GM23248 (cell line): ENCODE measurements around the gene SEMA3B. TPM values are rescaled to one million over a fixed set of nuclear protein-coding genes. Genes with fewer than 3 reads are reported as not detected.

Experiments used
- DNase-seq: peaks from one replicate; pipeline ENCODE4 v3.0.0-alpha.2; 2015
- H2AFZ ChIP-seq: fragments of 200-600 bp; sonication (generic); 2 replicates; pipeline ENCODE4 v1.6.1; 2016; ENCODE audit warnings: antibody characterized with exemption
- H3F3A ChIP-seq: fragments of 200-600 bp; sonication (generic); 2 replicates; pipeline ENCODE4 v1.6.1; 2016; ENCODE audit warnings: mild to moderate bottlenecking, antibody characterized with exemption, mixed run types; ENCODE audit not compliant: insufficient read depth
- H3K27ac ChIP-seq: fragments of 200-600 bp; sonication (generic); 2 replicates; pipeline ENCODE4 v1.5.1; 2016; ENCODE audit warnings: mild to moderate bottlenecking
- H3K27me3 ChIP-seq: fragments of 200-600 bp; sonication (generic); replicated peaks from 2 replicates; pipeline ENCODE4 v1.6.1; 2016; ENCODE audit warnings: mild to moderate bottlenecking; ENCODE audit not compliant: insufficient read depth
- H3K36me3 ChIP-seq: fragments of 200-600 bp; sonication (generic); 2 replicates; pipeline ENCODE4 v1.6.1; 2016; ENCODE audit warnings: low read depth, mild to moderate bottlenecking
- H3K4me1 ChIP-seq: fragments of 200-600 bp; sonication (generic); 2 replicates; pipeline ENCODE4 v1.6.1; 2016; ENCODE audit warnings: mild to moderate bottlenecking; ENCODE audit not compliant: insufficient read depth
- H3K4me2 ChIP-seq: fragments of 200-600 bp; sonication (generic); one replicate; pipeline ENCODE4 v1.6.1; 2016; ENCODE audit warnings: mild to moderate bottlenecking; ENCODE audit not compliant: unreplicated experiment
- H3K4me3 ChIP-seq: fragments of 200-600 bp; sonication (generic); 2 replicates; pipeline ENCODE4 v1.5.1; 2016; ENCODE audit warnings: mild to moderate bottlenecking
- H3K79me2 ChIP-seq: fragments of 200-600 bp; sonication (generic); 2 replicates; pipeline ENCODE4 v1.6.1; 2016; ENCODE audit warnings: mild to moderate bottlenecking; ENCODE audit not compliant: insufficient read depth
- H3K9ac ChIP-seq: fragments of 200-600 bp; sonication (generic); 2 replicates; pipeline ENCODE4 v1.6.1; 2016; ENCODE audit warnings: mild to moderate bottlenecking
- H3K9me2 ChIP-seq: fragments of 200-600 bp; sonication (generic); 2 replicates; pipeline ENCODE4 v1.6.1; 2016; ENCODE audit warnings: mixed run types, mild to moderate bottlenecking, moderate library complexity; ENCODE audit not compliant: insufficient read depth
- H3K9me3 ChIP-seq: fragments of 200-600 bp; sonication (generic); one replicate; pipeline ENCODE4 v1.6.1; 2017; ENCODE audit warnings: low read depth
- H4K20me1 ChIP-seq: fragments of 200-600 bp; sonication (generic); 2 replicates; pipeline ENCODE4 v1.6.0; 2016; ENCODE audit not compliant: insufficient read depth
- EZH2 ChIP-seq: fragments of 200-600 bp; sonication (generic); IDR thresholded peaks from 2 replicates; pipeline ENCODE4 v1.6.1; 2018; ENCODE audit warnings: antibody characterized with exemption, mild to moderate bottlenecking; ENCODE audit not compliant: insufficient read depth, poor library complexity, severe bottlenecking
- EZH2phosphoT487 ChIP-seq: fragments of 200-600 bp; sonication (generic); IDR thresholded peaks from 2 replicates; pipeline ENCODE4 v1.6.1; 2018; ENCODE audit warnings: antibody characterized with exemption, moderate library complexity, mild to moderate bottlenecking, low read depth; ENCODE audit not compliant: insufficient read depth
- WGBS, 2 experiments: methylation state at CpG; one replicate each; pipeline ENCODE4 v1.1.6; 2015 to 2017; ENCODE audit warnings: low lambda C conversion rate in 2 of 2, low coverage in 1 of 2; ENCODE audit errors: missing lambda C conversion rate in 2 of 2; 5-methylcytosine and 5-hydroxymethylcytosine counted together
- in situ Hi-C: fragments of 300-500 bp; cut with MboI; formaldehyde crosslinking; loops from 2 replicates; pipeline ENCODE4 v1.15.0; 2020
- polyA plus RNA-seq: library from polyadenylated mRNA; unstranded; fragments of >200 nt; fragmentation: Nextera tagmentation; extraction: Ambion mirVana; gene quantifications from 2 replicates; pipeline ENCODE4 v1.2.1, GENCODE V29; 2016
- total RNA-seq: library from RNA; depleted of rRNA; stranded (reverse); fragments of >200 nt; shearing (Covaris generic); gene quantifications from 2 replicates; pipeline ENCODE4 v1.2.3, GENCODE V29; 2014

SEMA3B gene
- total and polyA plus RNA-seq, 2 experiments from 2014 or later, result 7.6 to 8.8 TPM

- no peaks in the 10 kb centered on the region for H3K9me3 ChIP-seq
- no peak overlapping the region for H2AFZ ChIP-seq
- no peak for DNase-seq
- H3K4me3 ChIP-seq, result no peak overlapping the region
- peak overlapping the region; percentile 49; the same call in 1 of the 2 replicates for H3K27ac ChIP-seq
- WGBS, 2 experiments, result 85% methylated on average over 9 of the region's 9 CpGs
- peaks cover 17% of the 10 kb centered on the region for H3K36me3 ChIP-seq
- no peaks in the 10 kb centered on the region for H3K27me3 ChIP-seq
- H3K4me2 ChIP-seq, result no peak overlapping the region
- 0 out of 2 replicates have a peak overlapping the region, but pooled peaks have one; percentile 26 for H3K9ac ChIP-seq
- no peaks in the 10 kb centered on the region for H4K20me1 ChIP-seq
- peaks cover 72% of the 10 kb centered on the region for H3K79me2 ChIP-seq
- H3K4me1 ChIP-seq, result peaks cover 14% of the 10 kb centered on the region
- in situ Hi-C loops, result no loop called here
- H3F3A ChIP-seq, result peaks cover 8% of the 10 kb centered on the region; the same call in 1 of the 2 replicates
- no peaks in the 10 kb centered on the region for H3K9me2 ChIP-seq
- TF ChIP-seq EZH2 (no peak), EZH2phosphoT487 (no peak)
These were observed 13.7 kb upstream of the SEMA3B start for GRCh38 chr3:50255251-50255615.

GRCh38 chr3:50256978-50257890 lies 11.7 kb upstream of the SEMA3B start:
- Histone ChIP-seq H3K4me2 (no peak overlapping the region), H3K27me3 (no peaks in the 10 kb centered on the region), H3K9ac (no peak overlapping the region), H3K36me3 (peaks cover 16% of the 10 kb centered on the region), H3K9me2 (no peaks in the 10 kb centered on the region), H3K9me3 (no peaks in the 10 kb centered on the region), H4K20me1 (no peaks in the 10 kb centered on the region), H3K4me1 (peaks cover 8% of the 10 kb centered on the region; the same call in 1 of the 2 replicates), H3F3A (peaks cover 6% of the 10 kb centered on the region; the same call in 1 of the 2 replicates), H3K27ac (no peak overlapping the region), H3K4me3 (no peak overlapping the region), H3K79me2 (peaks cover 52% of the 10 kb centered on the region), H2AFZ (no peak overlapping the region)
- in situ Hi-C loops, result no loop called here
- 85 to 87% methylated on average over 19 to 20 of the region's 20 CpGs for WGBS, 2 experiments
- TF ChIP-seq EZH2phosphoT487 (no peak), EZH2 (no peak)
- DNase-seq, result peak; percentile 57

GRCh38 chr3:50258029-50258680 lies 10.8 kb upstream of the SEMA3B start:
- H2AFZ ChIP-seq, result no peak overlapping the region
- in situ Hi-C loops, result no loop called here
- 0 out of 2 replicates have a peak overlapping the region, but pooled peaks have one; percentile 4 for H3K27ac ChIP-seq
- H3K27me3 ChIP-seq, result no peaks in the 10 kb centered on the region
- no peaks in the 10 kb centered on the region for H3K9me3 ChIP-seq
- H3K36me3 ChIP-seq, result peaks cover 13% of the 10 kb centered on the region
- TF ChIP-seq EZH2 (no peak), EZH2phosphoT487 (no peak)
- 87 to 91% methylated on average over 10 to 17 of the region's 17 CpGs for WGBS, 2 experiments
- no peaks in the 10 kb centered on the region for H3K9me2 ChIP-seq
- peaks cover 6% of the 10 kb centered on the region; the same call in 1 of the 2 replicates for H3F3A ChIP-seq
- no peaks in the 10 kb centered on the region for H4K20me1 ChIP-seq
- H3K9ac ChIP-seq, result no peak overlapping the region
- H3K4me3 ChIP-seq, result no peak overlapping the region
- H3K4me1 ChIP-seq, result peaks cover 8% of the 10 kb centered on the region; the same call in 1 of the 2 replicates
- H3K79me2 ChIP-seq, result peaks cover 43% of the 10 kb centered on the region
- DNase-seq, result no peak
- no peak overlapping the region for H3K4me2 ChIP-seq

DNA sequence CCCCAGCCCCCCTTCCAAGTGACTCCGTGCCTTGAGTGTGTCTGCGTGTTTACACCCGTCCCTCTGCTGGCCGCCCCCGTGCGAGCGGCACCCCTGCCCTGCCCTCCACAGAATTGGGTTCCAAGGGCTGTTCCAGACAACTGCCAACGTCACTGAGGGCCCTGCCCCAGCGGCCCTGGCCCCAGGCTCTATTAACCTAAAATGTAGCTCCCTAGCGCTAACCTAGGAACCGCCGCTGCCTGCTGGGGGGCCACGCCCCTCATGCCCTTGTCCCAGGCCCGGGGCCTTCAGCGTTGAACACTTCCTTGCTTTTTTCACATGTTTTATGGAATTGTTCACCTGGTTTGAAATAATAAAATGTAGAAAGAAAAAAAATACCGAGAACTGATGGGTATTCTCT lies 10.0 kb upstream of the SEMA3B start:
- Histone ChIP-seq H3K79me2 (peaks cover 35% of the 10 kb centered on the region), H3K36me3 (peaks cover 13% of the 10 kb centered on the region), H2AFZ (no peak overlapping the region), H3K9me3 (no peaks in the 10 kb centered on the region), H3K4me3 (no peak overlapping the region), H3K9me2 (no peaks in the 10 kb centered on the region), H3K4me2 (no peak overlapping the region), H3K27me3 (no peaks in the 10 kb centered on the region), H3K4me1 (peaks cover 9% of the 10 kb centered on the region), H4K20me1 (no peaks in the 10 kb centered on the region), H3F3A (peaks cover 6% of the 10 kb centered on the region; the same call in 1 of the 2 replicates), H3K9ac (no peak overlapping the region), H3K27ac (0 out of 2 replicates have a peak overlapping the region, but pooled peaks have one; percentile 4)
- in situ Hi-C loops, result no loop called here
- TF ChIP-seq EZH2, result no peak
- TF ChIP-seq EZH2phosphoT487, result no peak
- WGBS, 2 experiments, result 46 to 54% methylated on average over 16 of the region's 16 CpGs
- no peak for DNase-seq
